HEK293 (cell line): ENCODE measurements around the gene HEMGN.

Source experiments
- ATF2 ChIP-seq: fragments of 450-650 bp; formaldehyde crosslinking; IDR thresholded peaks from 2 replicates; pipeline ENCODE4 v1.5.1; 2016; ENCODE audit warnings: missing biosample characterization, missing genetic modification characterization, low read depth
- CTCF ChIP-seq: fragments of 450-650 bp; formaldehyde crosslinking; IDR thresholded peaks from 2 replicates; pipeline ENCODE4 v1.5.1; 2016; ENCODE audit warnings: missing biosample characterization, missing genetic modification characterization
- KLF16 ChIP-seq: fragments of 450-650 bp; formaldehyde crosslinking; IDR thresholded peaks from 2 replicates; pipeline ENCODE4 v1.5.1; 2017; ENCODE audit warnings: missing biosample characterization, missing genetic modification characterization
- TCF7L2 ChIP-seq: IDR thresholded peaks from 2 replicates; pipeline ENCODE4 v1.6.1; 2011; ENCODE audit warnings: low read depth, mild to moderate bottlenecking, inconsistent platforms, low read length, moderate library complexity, borderline replicate concordance
- ZNF175 ChIP-seq: fragments of 450-650 bp; formaldehyde crosslinking; IDR thresholded peaks from 2 replicates; pipeline ENCODE4 v1.5.1; 2016; ENCODE audit warnings: missing biosample characterization, missing genetic modification characterization
- ZNF239 ChIP-seq: fragments of 450-650 bp; formaldehyde crosslinking; IDR thresholded peaks from 2 replicates; pipeline ENCODE4 v1.5.1; 2016; ENCODE audit warnings: missing biosample characterization, missing genetic modification characterization
- ZNF391 ChIP-seq: fragments of 450-650 bp; formaldehyde crosslinking; IDR thresholded peaks from 2 replicates; pipeline ENCODE4 v1.5.1; 2016; ENCODE audit warnings: low read depth, missing biosample characterization, missing genetic modification characterization, borderline replicate concordance
- ZNF423 ChIP-seq: fragments of 450-650 bp; formaldehyde crosslinking; IDR thresholded peaks from 2 replicates; pipeline ENCODE4 v1.5.1; 2016; ENCODE audit warnings: missing biosample characterization, missing genetic modification characterization
- ZNF426 ChIP-seq: fragments of 450-650 bp; formaldehyde crosslinking; IDR thresholded peaks from 2 replicates; pipeline ENCODE4 v1.5.1; 2017; ENCODE audit warnings: missing biosample characterization, missing genetic modification characterization, mild to moderate bottlenecking, inconsistent platforms, moderate library complexity
- ZNF654 ChIP-seq: fragments of 450-650 bp; formaldehyde crosslinking; IDR thresholded peaks from 2 replicates; pipeline ENCODE4 v1.5.1; 2016; ENCODE audit warnings: low read depth, missing biosample characterization, missing genetic modification characterization
- ZSCAN5A ChIP-seq: fragments of 450-650 bp; formaldehyde crosslinking; IDR thresholded peaks from 2 replicates; pipeline ENCODE4 v1.5.1; 2016; ENCODE audit warnings: missing biosample characterization, missing genetic modification characterization

GRCh38 chr9:97933297-97933998 is 4.5 kb downstream of the HEMGN start:
- TF ChIP-seq ZNF239 (no peak), CTCF (tag by site-specific recombination) (no peak), ZNF423 (no peak), KLF16 (tag by site-specific recombination) (no peak), ZNF175 (no peak), ZSCAN5A (no peak), ZNF391 (tag by site-specific recombination) (no peak), TCF7L2 (no peak), ZNF426 (no peak), ZNF654 (tag by site-specific recombination) (no peak), ATF2 (no peak)
